ENCODE results near the gene CARS2.

GRCh38 chr13:110643324-110643723 is 62.6 kb downstream of the CARS2 start:
- TF ChIP-seq CREB5 (CRISPR knock-in tag; IDR thresholded peaks at IDR 0.05; ENCODE audit: low read depth) (no peak), ZFP30 (CRISPR knock-in tag; IDR thresholded peaks at IDR 0.05) (no peak), ZNF8 (CRISPR knock-in tag; IDR thresholded peaks at IDR 0.05) (no peak), PATZ1 (CRISPR knock-in tag; IDR thresholded peaks at IDR 0.05; ENCODE audit: borderline replicate concordance) (no peak), ISL1 (CRISPR knock-in tag; IDR thresholded peaks at IDR 0.05) (no peak), BACH2 (CRISPR knock-in tag; IDR thresholded peaks at IDR 0.05; ENCODE audit: borderline replicate concordance) (no peak), TOX (CRISPR knock-in tag; IDR thresholded peaks at IDR 0.05; ENCODE audit: borderline replicate concordance) (no peak), ZC3H10 (CRISPR knock-in tag; IDR thresholded peaks at IDR 0.05) (no peak), OSR1 (CRISPR knock-in tag; IDR thresholded peaks at IDR 0.05) (no peak), RARB (CRISPR knock-in tag; IDR thresholded peaks at IDR 0.05) (no peak), POU6F1 (CRISPR knock-in tag; IDR thresholded peaks at IDR 0.05; ENCODE audit: borderline replicate concordance, low read depth) (no peak), ZNF565 (CRISPR knock-in tag; conservative IDR thresholded peaks at IDR 0.05; ENCODE audit: low read depth) (no peak)
